Measurements from ENCODE around the gene ARRB1.

- no peak for TF ChIP-seq CTCF (IDR thresholded peaks at IDR 0.05; ENCODE audit: low read depth, low read length)
- TF ChIP-seq POLR2A (IDR thresholded peaks at IDR 0.05; ENCODE audit: extremely low read depth, insufficient read length), result no peak
Observed at GRCh38 chr11:75269367-75269660, 82.1 kb downstream of the ARRB1 start.
